Natural killer cell (primary cell): ENCODE results near the gene WDR4. TPM values are rescaled to one million over a fixed set of nuclear protein-coding genes. Genes with fewer than 3 reads are reported as not detected.
"Not testable (repeated sequence)": the region's sequence is repeated elsewhere in the genome, so short reads cannot be mapped to it uniquely, and the experiment has no call there.

Source experiments
- ATAC-seq, 3 donors: fragments of 150-1000 bp in 2 of 3; fragments of 200-7000 bp in 1 of 3; cut with Tn5 transposase; 1 replicate in 1 of 3; 2 replicates in 2 of 3; pipeline ENCODE4 v1.10.0; 2021; ENCODE audit warnings: mild to moderate bottlenecking in 2 of 3, moderate library complexity in 2 of 3
- DNase-seq, 2 donors: peaks; one replicate each; pipeline versions ENCODE4 v3.0.0 to v3.0.0-alpha.2; 2013 to 2021; ENCODE audit warnings: mixed read lengths in 1 of 2
- H3K27ac ChIP-seq: one replicate; pipeline ENCODE4 v1.5.1; 2013; ENCODE audit warnings: mild to moderate bottlenecking, low read length
- H3K27me3 ChIP-seq: one replicate; pipeline ENCODE4 v1.6.1; 2013; ENCODE audit warnings: low read length; ENCODE audit not compliant: control insufficient read depth, insufficient read depth
- H3K36me3 ChIP-seq: one replicate; pipeline ENCODE4 v1.6.1; 2013; ENCODE audit warnings: low read length; ENCODE audit not compliant: control insufficient read depth, insufficient read depth
- H3K4me1 ChIP-seq: one replicate; pipeline ENCODE4 v1.6.1; 2013; ENCODE audit warnings: low read length; ENCODE audit not compliant: control insufficient read depth, insufficient read depth
- H3K4me3 ChIP-seq: one replicate; pipeline ENCODE4 v1.5.1; 2013; ENCODE audit warnings: low read length
- H3K9me3 ChIP-seq: one replicate; pipeline ENCODE4 v1.6.1; 2013; ENCODE audit warnings: low read length; ENCODE audit not compliant: control insufficient read depth, insufficient read depth
- H3K27ac Mint-ChIP-seq, 2 donors: one replicate each; pipeline ENCODE4 v1.8.0; 2022; ENCODE audit warnings: mild to moderate bottlenecking in 2 of 2, mixed read lengths in 2 of 2, moderate library complexity in 1 of 2
- H3K27me3 Mint-ChIP-seq, 2 donors: one replicate each; pipeline ENCODE4 v1.8.0; 2022; ENCODE audit warnings: low read depth in 2 of 2, mixed read lengths in 2 of 2
- H3K36me3 Mint-ChIP-seq: one replicate; pipeline ENCODE4 v1.8.0; 2022; ENCODE audit warnings: mixed read lengths
- H3K4me1 Mint-ChIP-seq, 2 donors: one replicate each; pipeline ENCODE4 v1.8.0; 2022; ENCODE audit warnings: mixed read lengths in 2 of 2
- H3K4me3 Mint-ChIP-seq: one replicate; pipeline ENCODE4 v1.8.0; 2022; ENCODE audit warnings: mild to moderate bottlenecking, moderate library complexity, mixed read lengths
- H3K9me3 Mint-ChIP-seq, 2 donors: one replicate each; pipeline ENCODE4 v1.8.0; 2022; ENCODE audit warnings: mixed read lengths in 2 of 2
- WGBS: methylation state at CpG from one replicate; pipeline ENCODE4 v1.1.7; 2013; ENCODE audit warnings: missing lambda C conversion rate; ENCODE audit not compliant: insufficient coverage; 5-methylcytosine and 5-hydroxymethylcytosine counted together
- intact Hi-C: fragments of 100-400 bp; cut with micrococcal nuclease; formaldehyde crosslinking; loops from one replicate; pipeline ENCODE4 v1.14.2; 2022
- total RNA-seq, 4 donors: library from RNA; stranded (reverse); fragments of 120-200 nt in 1 of 4; gene quantifications; one replicate each; pipeline versions ENCODE4 v1.2.3 to v1.2.4, GENCODE V29; 2013 to 2022
- TF ChIP-seq, protein P1 (sequence below): fragments of 200-600 bp; IDR thresholded peaks from one replicate; pipeline ENCODE4 v1.8.0; 2022; ENCODE audit warnings: antibody characterized with exemption

Gene WDR4, protein sequence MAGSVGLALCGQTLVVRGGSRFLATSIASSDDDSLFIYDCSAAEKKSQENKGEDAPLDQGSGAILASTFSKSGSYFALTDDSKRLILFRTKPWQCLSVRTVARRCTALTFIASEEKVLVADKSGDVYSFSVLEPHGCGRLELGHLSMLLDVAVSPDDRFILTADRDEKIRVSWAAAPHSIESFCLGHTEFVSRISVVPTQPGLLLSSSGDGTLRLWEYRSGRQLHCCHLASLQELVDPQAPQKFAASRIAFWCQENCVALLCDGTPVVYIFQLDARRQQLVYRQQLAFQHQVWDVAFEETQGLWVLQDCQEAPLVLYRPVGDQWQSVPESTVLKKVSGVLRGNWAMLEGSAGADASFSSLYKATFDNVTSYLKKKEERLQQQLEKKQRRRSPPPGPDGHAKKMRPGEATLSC
- total RNA-seq: 10 to 100 TPM; 11.1 to 15.5 (median 14.0) TPM
- total RNA-seq (2013): 10.4 TPM

DNA sequence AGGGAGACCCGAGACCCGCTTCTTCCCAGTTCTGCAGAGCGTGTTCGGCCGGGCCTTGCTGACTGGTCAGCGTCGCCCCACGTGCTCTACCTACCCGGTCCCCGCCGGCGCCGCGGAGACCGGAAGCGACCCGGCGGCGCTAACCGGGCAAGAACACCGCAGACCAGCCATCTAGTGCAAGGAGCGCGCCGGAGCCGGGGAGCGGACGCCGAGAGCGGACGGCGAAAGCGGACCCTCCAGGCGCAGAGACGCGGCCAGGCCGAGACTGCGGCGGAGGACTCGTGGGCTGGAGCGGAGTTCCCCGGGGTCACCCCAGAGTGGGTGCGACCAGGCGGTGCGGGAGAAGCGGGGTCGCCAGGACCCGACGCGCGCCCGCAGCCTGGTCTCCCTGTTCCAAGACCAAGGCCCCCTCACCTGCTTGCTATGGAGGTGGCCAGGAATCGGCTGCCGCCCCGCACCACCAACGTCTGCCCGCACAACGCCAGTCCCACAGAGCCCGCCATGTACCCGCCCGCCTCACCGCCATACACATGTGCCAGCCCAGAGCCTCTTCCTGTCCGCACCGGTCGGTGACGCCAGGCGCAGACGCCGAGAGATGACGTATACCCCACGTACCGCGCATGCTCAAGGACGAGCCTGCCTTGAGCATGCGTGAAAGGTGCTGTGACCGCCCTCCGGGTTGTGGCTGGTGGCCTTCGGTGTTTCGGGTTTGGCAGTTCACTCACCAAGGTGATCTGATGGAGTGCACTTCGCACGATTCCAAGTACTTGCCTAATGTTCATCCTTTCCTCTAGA, at the start of gene WDR4:
WDR4 (minus strand) TSS at position 547 of the 795 bp plus-strand sequence; CDS start at position 503, 44 bp downstream.
- Histone ChIP-seq H3K9me3 (no peaks in the 10 kb centered on the region), H3K27ac (peak within 1 kb of the TSS; percentile 93), H3K36me3 (peaks cover 7% of the 10 kb centered on the region), H3K4me1 (peaks cover 18% of the 10 kb centered on the region), H3K4me3 (peak within 1 kb of the TSS; percentile 63), H3K27me3 (no peaks in the 10 kb centered on the region)
- Mint-ChIP-seq H3K4me3 (peak within 1 kb of the TSS; percentile 99), H3K36me3 (no peaks in the 10 kb centered on the region), H3K27ac (peak within 1 kb of the TSS; percentile 99), H3K27me3 (no peaks in the 10 kb centered on the region), H3K4me1 (peaks cover 32 to 33% of the 10 kb centered on the region in 2 donors), H3K9me3 (no peaks in the 10 kb centered on the region)
- ATAC-seq (peak; percentile 78 to 94 (median 84)), DNase-seq (peak; percentile 99 to 100)
- intact Hi-C loops: loop anchor here (1.0 kb wide), 1 partner anchor 14 kb away; the partner anchor contains the start of gene NDUFV3
- TF ChIP-seq, protein P1, sequence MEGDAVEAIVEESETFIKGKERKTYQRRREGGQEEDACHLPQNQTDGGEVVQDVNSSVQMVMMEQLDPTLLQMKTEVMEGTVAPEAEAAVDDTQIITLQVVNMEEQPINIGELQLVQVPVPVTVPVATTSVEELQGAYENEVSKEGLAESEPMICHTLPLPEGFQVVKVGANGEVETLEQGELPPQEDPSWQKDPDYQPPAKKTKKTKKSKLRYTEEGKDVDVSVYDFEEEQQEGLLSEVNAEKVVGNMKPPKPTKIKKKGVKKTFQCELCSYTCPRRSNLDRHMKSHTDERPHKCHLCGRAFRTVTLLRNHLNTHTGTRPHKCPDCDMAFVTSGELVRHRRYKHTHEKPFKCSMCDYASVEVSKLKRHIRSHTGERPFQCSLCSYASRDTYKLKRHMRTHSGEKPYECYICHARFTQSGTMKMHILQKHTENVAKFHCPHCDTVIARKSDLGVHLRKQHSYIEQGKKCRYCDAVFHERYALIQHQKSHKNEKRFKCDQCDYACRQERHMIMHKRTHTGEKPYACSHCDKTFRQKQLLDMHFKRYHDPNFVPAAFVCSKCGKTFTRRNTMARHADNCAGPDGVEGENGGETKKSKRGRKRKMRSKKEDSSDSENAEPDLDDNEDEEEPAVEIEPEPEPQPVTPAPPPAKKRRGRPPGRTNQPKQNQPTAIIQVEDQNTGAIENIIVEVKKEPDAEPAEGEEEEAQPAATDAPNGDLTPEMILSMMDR: no peak
- under 1% methylated on average over 80 of the region's 80 CpGs for WGBS

DNA sequence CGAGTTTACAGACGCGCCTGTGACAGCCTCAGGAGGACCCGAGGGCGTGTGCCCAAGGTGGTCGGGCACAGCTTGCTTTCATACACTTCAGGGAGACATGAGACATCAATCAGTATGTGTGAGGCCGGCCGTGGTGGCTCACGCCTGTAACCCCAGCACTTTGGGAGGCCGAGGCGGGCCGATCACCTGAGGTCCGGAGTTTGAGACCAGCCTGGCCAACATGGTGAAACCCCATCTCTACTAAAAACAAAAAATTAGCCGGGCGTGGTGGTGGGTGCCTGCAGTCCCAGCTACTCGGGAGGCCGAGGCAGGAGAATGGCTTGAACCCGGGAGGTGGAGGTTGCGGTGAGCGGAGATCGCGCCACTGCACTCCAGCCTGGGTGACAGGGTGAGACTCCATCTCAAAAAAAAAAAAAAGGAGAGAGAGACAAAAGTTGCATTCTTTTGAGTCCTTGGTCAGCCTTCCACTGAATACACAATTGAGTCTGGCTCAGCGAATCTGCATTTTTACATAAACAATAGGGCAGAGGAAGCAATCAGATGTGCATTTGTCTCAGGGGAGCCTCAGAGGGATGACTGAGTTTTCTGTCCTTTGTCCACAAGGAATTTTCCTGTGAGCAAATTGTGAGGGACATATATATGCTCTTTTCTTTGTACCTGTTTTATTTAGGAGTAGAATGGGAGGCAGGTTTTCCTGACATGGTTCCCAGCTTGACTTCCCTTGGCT, 48.3 kb upstream of the WDR4 start:
- peaks cover 12 to 14% of the 10 kb centered on the region in 2 donors for H3K4me1 Mint-ChIP-seq
- H3K36me3 Mint-ChIP-seq, H3K4me3 ChIP-seq, DNase-seq, H3K36me3 ChIP-seq, intact Hi-C loops, ATAC-seq, H3K9me3 Mint-ChIP-seq, H3K27ac ChIP-seq, H3K27ac Mint-ChIP-seq, H3K27me3 Mint-ChIP-seq, H3K4me3 Mint-ChIP-seq, H3K9me3 ChIP-seq, H3K27me3 ChIP-seq: not testable (repeated sequence)
- peaks cover 10% of the 10 kb centered on the region for H3K4me1 ChIP-seq
- WGBS: 96% methylated on average over 23 of the region's 23 CpGs

DNA sequence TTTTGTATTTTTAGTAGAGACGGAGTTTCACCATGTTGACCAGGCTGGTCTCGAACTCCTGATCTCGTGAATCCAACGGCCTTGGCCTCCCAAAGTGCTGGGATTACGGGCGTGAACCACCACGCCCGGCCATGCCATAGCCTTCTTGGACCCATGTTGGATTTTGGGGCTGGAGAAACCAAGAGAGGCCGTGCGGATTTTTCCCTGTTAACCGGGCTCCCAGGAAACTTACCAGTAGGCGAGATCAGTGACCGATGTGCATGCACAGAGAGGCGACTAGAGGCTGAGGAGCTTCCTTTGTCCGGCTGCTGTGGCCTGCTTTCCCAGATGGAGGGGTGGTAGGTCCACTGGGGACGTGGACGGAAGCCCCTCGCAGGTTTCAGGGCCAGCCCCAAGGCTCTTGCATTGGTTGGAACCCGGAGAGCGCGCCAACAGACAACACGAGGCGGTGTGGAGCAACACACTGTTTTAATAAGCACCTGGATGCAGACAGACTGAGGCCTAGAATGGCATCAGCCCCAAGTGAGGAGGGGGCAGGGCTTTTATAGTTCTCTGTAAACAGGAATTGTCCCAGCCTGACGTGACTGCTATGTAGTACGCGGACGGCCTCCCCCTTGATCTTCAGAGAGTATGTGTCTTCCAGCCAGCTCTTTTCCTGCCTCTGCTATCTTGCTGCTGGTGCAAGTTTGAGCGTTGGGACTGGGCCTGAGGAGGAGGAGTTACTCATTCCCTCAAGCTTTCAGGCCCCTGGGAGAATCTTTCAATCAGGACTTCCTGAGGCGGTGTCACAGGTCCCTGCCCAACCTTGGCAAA, 46.0 kb upstream of the WDR4 start, which contains the start of gene ERVH48-1:
ERVH48-1 (minus strand) TSS at position 517 of the 813 bp plus-strand sequence. CDS start 6,624 bp downstream, outside the sequence.
- Histone ChIP-seq H3K36me3 (no peaks in the 10 kb centered on the region), H3K9me3 (no peaks in the 10 kb centered on the region), H3K27ac (no peak within 1 kb of the TSS), H3K4me1 (peaks cover 10% of the 10 kb centered on the region), H3K27me3 (no peaks in the 10 kb centered on the region), H3K4me3 (no peak within 1 kb of the TSS)
- intact Hi-C loops: no loop called here
- H3K36me3 Mint-ChIP-seq: no peaks in the 10 kb centered on the region
- peak in 1 of 2 donors; percentile 65 for DNase-seq
- WGBS: 90% methylated on average over 29 of the region's 29 CpGs
- peaks cover 12 to 14% of the 10 kb centered on the region in 2 donors for H3K4me1 Mint-ChIP-seq
- no peaks in the 10 kb centered on the region for H3K9me3 Mint-ChIP-seq
- H3K27ac Mint-ChIP-seq: peak within 1 kb of the TSS in 1 of 2 donors; percentile 66
- ATAC-seq: no peak
- H3K4me3 Mint-ChIP-seq: no peak within 1 kb of the TSS
- TF ChIP-seq, protein P1: no peak
- no peaks in the 10 kb centered on the region for H3K27me3 Mint-ChIP-seq
